Natural killer cell (primary cell): ENCODE data around the gene STAB2. TPM values are rescaled to one million over a fixed set of nuclear protein-coding genes. Genes with fewer than 3 reads are reported as not detected.

Source experiments
- ATAC-seq, 3 donors: fragments of 150-1000 bp in 2 of 3; fragments of 200-7000 bp in 1 of 3; cut with Tn5 transposase; 1 replicate in 1 of 3; 2 replicates in 2 of 3; pipeline ENCODE4 v1.10.0; 2021; ENCODE audit warnings: mild to moderate bottlenecking in 2 of 3, moderate library complexity in 2 of 3
- DNase-seq, 2 donors: peaks; one replicate each; pipeline versions ENCODE4 v3.0.0 to v3.0.0-alpha.2; 2013 to 2021; ENCODE audit warnings: mixed read lengths in 1 of 2
- H3K27ac ChIP-seq: one replicate; pipeline ENCODE4 v1.5.1; 2013; ENCODE audit warnings: mild to moderate bottlenecking, low read length
- H3K27me3 ChIP-seq: one replicate; pipeline ENCODE4 v1.6.1; 2013; ENCODE audit warnings: low read length; ENCODE audit not compliant: control insufficient read depth, insufficient read depth
- H3K36me3 ChIP-seq: one replicate; pipeline ENCODE4 v1.6.1; 2013; ENCODE audit warnings: low read length; ENCODE audit not compliant: control insufficient read depth, insufficient read depth
- H3K4me1 ChIP-seq: one replicate; pipeline ENCODE4 v1.6.1; 2013; ENCODE audit warnings: low read length; ENCODE audit not compliant: control insufficient read depth, insufficient read depth
- H3K4me3 ChIP-seq: one replicate; pipeline ENCODE4 v1.5.1; 2013; ENCODE audit warnings: low read length
- H3K9me3 ChIP-seq: one replicate; pipeline ENCODE4 v1.6.1; 2013; ENCODE audit warnings: low read length; ENCODE audit not compliant: control insufficient read depth, insufficient read depth
- H3K27ac Mint-ChIP-seq, 2 donors: one replicate each; pipeline ENCODE4 v1.8.0; 2022; ENCODE audit warnings: mild to moderate bottlenecking in 2 of 2, mixed read lengths in 2 of 2, moderate library complexity in 1 of 2
- H3K27me3 Mint-ChIP-seq, 2 donors: one replicate each; pipeline ENCODE4 v1.8.0; 2022; ENCODE audit warnings: low read depth in 2 of 2, mixed read lengths in 2 of 2
- H3K36me3 Mint-ChIP-seq: one replicate; pipeline ENCODE4 v1.8.0; 2022; ENCODE audit warnings: mixed read lengths
- H3K4me1 Mint-ChIP-seq, 2 donors: one replicate each; pipeline ENCODE4 v1.8.0; 2022; ENCODE audit warnings: mixed read lengths in 2 of 2
- H3K4me3 Mint-ChIP-seq: one replicate; pipeline ENCODE4 v1.8.0; 2022; ENCODE audit warnings: mild to moderate bottlenecking, moderate library complexity, mixed read lengths
- H3K9me3 Mint-ChIP-seq, 2 donors: one replicate each; pipeline ENCODE4 v1.8.0; 2022; ENCODE audit warnings: mixed read lengths in 2 of 2
- CTCF ChIP-seq: fragments of 200-600 bp; IDR thresholded peaks from one replicate; pipeline ENCODE4 v1.8.0; 2022; ENCODE audit warnings: antibody characterized with exemption
- WGBS: methylation state at CpG from one replicate; pipeline ENCODE4 v1.1.7; 2013; ENCODE audit warnings: missing lambda C conversion rate; ENCODE audit not compliant: insufficient coverage; 5-methylcytosine and 5-hydroxymethylcytosine counted together
- intact Hi-C: fragments of 100-400 bp; cut with micrococcal nuclease; formaldehyde crosslinking; loops from one replicate; pipeline ENCODE4 v1.14.2; 2022
- total RNA-seq, 4 donors: library from RNA; stranded (reverse); fragments of 120-200 nt in 1 of 4; gene quantifications; one replicate each; pipeline versions ENCODE4 v1.2.3 to v1.2.4, GENCODE V29; 2013 to 2022

STAB2 gene
- total RNA-seq, 3 donors from 2014 or later (not counting 1 experiment from before 2014, with no cell fraction given) = not detected

- Histone ChIP-seq H3K27ac (no peak overlapping the region), H3K36me3 (no peaks in the 10 kb centered on the region), H3K9me3 (no peaks in the 10 kb centered on the region), H3K27me3 (no peaks in the 10 kb centered on the region), H3K4me1 (no peaks in the 10 kb centered on the region), H3K4me3 (no peak overlapping the region)
- Mint-ChIP-seq H3K27me3 (peaks cover 5 to 8% of the 10 kb centered on the region in 2 donors), H3K4me3 (no peak overlapping the region), H3K36me3 (no peaks in the 10 kb centered on the region), H3K27ac (no peak overlapping the region), H3K4me1 (no peaks in the 10 kb centered on the region), H3K9me3 (no peaks in the 10 kb centered on the region)
- ATAC-seq = no peak
- intact Hi-C loops = no loop called here
- WGBS = 89% methylated on average over 8 of the region's 8 CpGs
- TF ChIP-seq CTCF = no peak
- no peak for DNase-seq
Measured at GRCh38 chr12:103735291-103735690, 148.2 kb downstream of the STAB2 start.

GRCh38 chr12:103736572-103736971 is 149.5 kb downstream of the STAB2 start:
- TF ChIP-seq CTCF = no peak
- 100% methylated on average over 1 of the region's 1 CpG for WGBS
- Mint-ChIP-seq H3K9me3 (no peaks in the 10 kb centered on the region), H3K4me3 (no peak overlapping the region), H3K4me1 (no peaks in the 10 kb centered on the region), H3K27me3 (peaks cover 4 to 5% of the 10 kb centered on the region in 2 donors), H3K36me3 (no peaks in the 10 kb centered on the region), H3K27ac (no peak overlapping the region)
- H3K27ac ChIP-seq = no peak overlapping the region
- no peaks in the 10 kb centered on the region for H3K36me3 ChIP-seq
- ATAC-seq = no peak
- no peaks in the 10 kb centered on the region for H3K27me3 ChIP-seq
- H3K4me3 ChIP-seq = no peak overlapping the region
- no peaks in the 10 kb centered on the region for H3K4me1 ChIP-seq
- intact Hi-C loops = no loop called here
- no peak for DNase-seq
- no peaks in the 10 kb centered on the region for H3K9me3 ChIP-seq

- no peaks in the 10 kb centered on the region for H3K9me3 Mint-ChIP-seq
- ATAC-seq = no peak
- no peaks in the 10 kb centered on the region for H3K27me3 ChIP-seq
- H3K27ac ChIP-seq = no peak overlapping the region
- no peaks in the 10 kb centered on the region for H3K36me3 ChIP-seq
- no peaks in the 10 kb centered on the region for H3K9me3 ChIP-seq
- H3K4me1 Mint-ChIP-seq = no peaks in the 10 kb centered on the region
- intact Hi-C loops = no loop called here
- H3K36me3 Mint-ChIP-seq = no peaks in the 10 kb centered on the region
- H3K4me1 ChIP-seq = no peaks in the 10 kb centered on the region
- H3K4me3 ChIP-seq = no peak overlapping the region
- TF ChIP-seq CTCF = no peak
- no peak overlapping the region for H3K4me3 Mint-ChIP-seq
- H3K27me3 Mint-ChIP-seq = peaks cover 0 to 2% of the 10 kb centered on the region in 2 donors
- DNase-seq = no peak
- H3K27ac Mint-ChIP-seq = no peak overlapping the region
- 67% methylated on average over 1 of the region's 1 CpG for WGBS
Measured at GRCh38 chr12:103737881-103738280, 150.8 kb downstream of the STAB2 start.

- intact Hi-C loops = no loop called here
- Histone ChIP-seq H3K9me3 (no peaks in the 10 kb centered on the region), H3K27ac (no peak overlapping the region), H3K27me3 (no peaks in the 10 kb centered on the region), H3K36me3 (no peaks in the 10 kb centered on the region), H3K4me3 (no peak overlapping the region), H3K4me1 (no peaks in the 10 kb centered on the region)
- 92% methylated on average over 15 of the region's 15 CpGs for WGBS
- TF ChIP-seq CTCF = no peak
- Mint-ChIP-seq H3K4me3 (no peak overlapping the region), H3K4me1 (no peaks in the 10 kb centered on the region), H3K27me3 (peaks cover 0 to 2% of the 10 kb centered on the region in 2 donors), H3K9me3 (no peaks in the 10 kb centered on the region), H3K36me3 (no peaks in the 10 kb centered on the region), H3K27ac (no peak overlapping the region)
- ATAC-seq (no peak), DNase-seq (no peak)
Measured at GRCh38 chr12:103742349-103742932, 155.4 kb downstream of the STAB2 start.
